Uterus (tissue), 2 donors: ENCODE results near the gene PIAS4.

Experiments
- CTCF ChIP-seq, 4 experiments: fragments of 200-600 bp in 2 of 4; fragments of 450-650 bp in 2 of 4; sonication (generic) in 2 of 4; IDR thresholded peaks; one replicate each; pipeline ENCODE4 v1.5.1; 2016 to 2019; ENCODE audit warnings: antibody characterized with exemption in 4 of 4, mild to moderate bottlenecking in 2 of 4, moderate library complexity in 1 of 4
- POLR2A ChIP-seq, 2 donors: fragments of 450-650 bp; IDR thresholded peaks; one replicate each; pipeline ENCODE4 v1.6.1; 2016; ENCODE audit warnings: antibody characterized with exemption in 2 of 2, mild to moderate bottlenecking in 1 of 2, moderate library complexity in 1 of 2

- no peak for TF ChIP-seq POLR2A (IDR thresholded peaks at IDR 0.05)
- no peak for TF ChIP-seq CTCF (IDR thresholded peaks at IDR 0.05)
Observed at GRCh38 chr19:4062419-4063368, 55.2 kb downstream of the PIAS4 start.
